HepG2 (cell line): ENCODE results near the gene PPP1R13B. TPM values are rescaled to one million over a fixed set of nuclear protein-coding genes. Genes with fewer than 3 reads are reported as not detected.

Experiments
- ATAC-seq: fragments of 200-7000 bp; cut with Tn5 transposase; 3 replicates; pipeline ENCODE4 v1.9.1; 2020; ENCODE audit warnings: mild to moderate bottlenecking, moderate library complexity
- BruUV-seq: library from RNA; stranded (reverse); fragments of 400-500 nt; replicated peaks from 2 replicates; lab custom pipeline; 2021; lab: Mats Ljungman, UMichigan
- CTCF ChIA-PET: fragments of 300-600 bp; formaldehyde crosslinking; extraction: SDS; loops from one replicate; lab custom pipeline; 2021; ENCODE audit warnings: low total read pairs, inconsistent platforms, low intra/inter-chr PET ratio; lab: Yijun Ruan, JAX
- POLR2A ChIA-PET: fragments of 350-600 bp; sonication (Branson Sonifier 250); formaldehyde crosslinking; loops from one replicate; lab custom pipeline; 2020; ENCODE audit warnings: antibody characterized with exemption, inconsistent platforms; lab: Yijun Ruan, JAX
- DNase-seq: peaks from one replicate; pipeline ENCODE4 v3.0.0-alpha.2; 2015; ENCODE audit warnings: low spot score
- FAIRE-seq: peaks from 3 replicates; lab custom pipeline; 2011; peaks lifted over from hg19 to GRCh38; lab: Jason Lieb, UNC
- H2AFZ ChIP-seq: one replicate; pipeline ENCODE4 v1.6.1; 2011; ENCODE audit warnings: low read length, inconsistent platforms
- H3K27ac ChIP-seq: fragments of 300-600 bp; 3 replicates; pipeline ENCODE4 v1.8.0; 2011; ENCODE audit warnings: mixed run types, mild to moderate bottlenecking, mixed read lengths, low read length, inconsistent platforms; ENCODE audit not compliant: insufficient read depth; ENCODE audit errors: extremely low read length
- H3K27me3 ChIP-seq, 2 experiments: fragments of 200-600 bp in 1 of 2; 2 replicates in 1 of 2; 3 replicates in 1 of 2; pipeline versions ENCODE4 v1.6.0 to v1.8.0; 2011; ENCODE audit warnings: low read length in 2 of 2, mild to moderate bottlenecking in 2 of 2, moderate library complexity in 2 of 2, inconsistent platforms in 1 of 2; ENCODE audit not compliant: insufficient read depth in 2 of 2, control insufficient read depth in 1 of 2
- H3K36me3 ChIP-seq, 2 experiments: fragments of 200-600 bp in 1 of 2; replicated peaks in 1 of 2; 2 replicates in 1 of 2; 3 replicates in 1 of 2; pipeline versions ENCODE4 v1.5.1 to v1.8.0; 2011; ENCODE audit warnings: low read length in 2 of 2, inconsistent platforms in 1 of 2; ENCODE audit not compliant: insufficient read depth in 2 of 2, control insufficient read depth in 1 of 2
- H3K4me1 ChIP-seq: 2 replicates; pipeline ENCODE4 v1.5.1; 2012; ENCODE audit warnings: low read length, inconsistent platforms; ENCODE audit not compliant: insufficient read depth
- H3K4me2 ChIP-seq: 2 replicates; pipeline ENCODE4 v1.6.0; 2011; ENCODE audit warnings: low read depth, low read length, inconsistent platforms
- H3K4me3 ChIP-seq, 3 experiments: fragments of 200-600 bp in 1 of 3; sonication (generic), shearing (Covaris generic) in 1 of 3; replicated peaks in 1 of 3; 2 replicates each; pipeline ENCODE4 v1.5.1; 2011 to 2016; ENCODE audit warnings: low read length in 3 of 3, inconsistent platforms in 2 of 3, low read depth in 2 of 3, mild to moderate bottlenecking in 2 of 3, control low read depth in 1 of 3, mixed read lengths in 1 of 3; ENCODE audit not compliant: insufficient read depth in 1 of 3
- H3K79me2 ChIP-seq: one replicate; pipeline ENCODE4 v1.6.1; 2011; ENCODE audit warnings: low read length, inconsistent platforms; ENCODE audit not compliant: insufficient read depth
- H3K9ac ChIP-seq: 2 replicates; pipeline ENCODE4 v1.6.0; 2011; ENCODE audit warnings: mild to moderate bottlenecking, low read depth, low read length, inconsistent platforms; ENCODE audit not compliant: insufficient read depth
- H3K9me3 ChIP-seq: 2 replicates; pipeline ENCODE4 v1.5.1; 2012; ENCODE audit warnings: mild to moderate bottlenecking, low read length
- H4K20me1 ChIP-seq: 2 replicates; pipeline ENCODE4 v1.6.0; 2011; ENCODE audit warnings: inconsistent platforms, mild to moderate bottlenecking, low read length, moderate library complexity; ENCODE audit not compliant: insufficient read depth
- CBX1 ChIP-seq: IDR thresholded peaks from one replicate; pipeline ENCODE4 v1.6.1; 2016; ENCODE audit warnings: antibody characterized with exemption, low read depth
- CENPX ChIP-seq: sonication (generic); formaldehyde crosslinking; IDR thresholded peaks from 2 replicates; pipeline ENCODE4 v1.9.0; 2021; ENCODE audit warnings: mild to moderate bottlenecking, missing genetic modification reagents, moderate library complexity
- EEA1 ChIP-seq: sonication (generic); formaldehyde crosslinking; IDR thresholded peaks from 2 replicates; pipeline ENCODE4 v1.5.1; 2020; ENCODE audit warnings: mild to moderate bottlenecking, missing genetic modification reagents, borderline replicate concordance
- FOXA1 ChIP-seq, 2 experiments: fragments of 450-650 bp in 1 of 2; sonication (generic) in 1 of 2; formaldehyde crosslinking in 1 of 2; IDR thresholded peaks; 2 replicates each; pipeline versions ENCODE4 v1.4.0 to v1.6.1; 2016 to 2020; ENCODE audit warnings: missing genetic modification reagents in 1 of 2
- JUND ChIP-seq: sonication (generic); formaldehyde crosslinking; IDR thresholded peaks from 2 replicates; pipeline ENCODE4 v1.8.0; 2022; ENCODE audit warnings: mild to moderate bottlenecking, missing genetic modification reagents
- POLR2A ChIP-seq, 2 experiments: IDR thresholded peaks; 2 replicates each; pipeline ENCODE4 v1.6.1; 2011; ENCODE audit warnings: low read depth in 2 of 2, low read length in 2 of 2, mild to moderate bottlenecking in 1 of 2, moderate library complexity in 1 of 2; ENCODE audit not compliant: insufficient read depth in 1 of 2
- RORA ChIP-seq: sonication (generic); formaldehyde crosslinking; IDR thresholded peaks from 2 replicates; pipeline ENCODE4 v1.5.0; 2020; ENCODE audit warnings: mild to moderate bottlenecking, missing genetic modification reagents, moderate library complexity
- ZBTB20 ChIP-seq: sonication (generic); formaldehyde crosslinking; IDR thresholded peaks from 2 replicates; pipeline ENCODE4 v1.8.1; 2023; ENCODE audit warnings: missing genetic modification reagents, low read depth, mild to moderate bottlenecking, borderline replicate concordance
- ZFP37 ChIP-seq: sonication (generic); formaldehyde crosslinking; IDR thresholded peaks from 2 replicates; pipeline ENCODE4 v1.4.0; 2020; ENCODE audit warnings: missing genetic modification reagents, borderline replicate concordance
- ZMAT5 ChIP-seq: sonication (generic); formaldehyde crosslinking; IDR thresholded peaks from 2 replicates; pipeline ENCODE4 v1.5.0; 2020; ENCODE audit warnings: mild to moderate bottlenecking, low read depth, missing genetic modification reagents, borderline replicate concordance
- ZNF33B ChIP-seq: sonication (generic); formaldehyde crosslinking; IDR thresholded peaks from 2 replicates; pipeline ENCODE4 v1.5.1; 2020; ENCODE audit warnings: mild to moderate bottlenecking, missing genetic modification reagents
- ZNF616 ChIP-seq: sonication (generic); formaldehyde crosslinking; IDR thresholded peaks from 2 replicates; pipeline ENCODE4 v1.5.0; 2020; ENCODE audit warnings: low read depth, mild to moderate bottlenecking, missing genetic modification reagents
- ZNF644 ChIP-seq: IDR thresholded peaks from 2 replicates; pipeline ENCODE4 v1.6.1; 2016; ENCODE audit warnings: low read depth
- WGBS: methylation state at CpG from one replicate; pipeline ENCODE4 v1.1.6; 2017; ENCODE audit warnings: low lambda C conversion rate; 5-methylcytosine and 5-hydroxymethylcytosine counted together
- in situ Hi-C: cut with HindIII; loops from 2 replicates; pipeline ENCODE4 v1.10.0; 2017; ENCODE audit warnings: low pct_unique_long_range_greater_than_20kb; ENCODE audit not compliant: extremely low pct_ligation_motif_present
- intact Hi-C: fragments of 100-400 bp; cut with micrococcal nuclease; formaldehyde crosslinking; loops from one replicate; pipeline ENCODE4 v1.10.0; 2022; ENCODE audit not compliant: unreplicated experiment
- polyA plus RNA-seq, 8 experiments: library from polyadenylated mRNA; depleted of rRNA in 3 of 8; stranded (reverse) in 7 of 8; unstranded in 1 of 8; fragments of >200 nt; fragmentation: Illumina TruSeq in 4 of 8; extraction: Trizol in 4 of 8; gene quantifications; 2 replicates each; pipeline versions ENCODE4 v1.2.1 to v1.2.3, GENCODE V29; 2011 to 2016; ENCODE audit warnings: low read depth in 4 of 8, missing spikeins in 1 of 8, mixed read lengths in 1 of 8; ENCODE audit not compliant: insufficient read depth in 1 of 8
- total RNA-seq, 5 experiments: library from RNA; depleted of rRNA; stranded (reverse); fragments of >200 nt; fragmentation: Illumina TruSeq; extraction: Trizol; gene quantifications; 2 replicates each; pipeline ENCODE4 v1.2.3, GENCODE V29; 2016; ENCODE audit warnings: low read depth in 1 of 5

Gene PPP1R13B
- total and polyA plus RNA-seq, 2 of the 13 experiments (the other 11 are each of a cell fraction or from before 2014, with no cell fraction given), result 4.6 to 9.4 TPM

- Histone ChIP-seq H3K9ac (no peak overlapping the region), H3K4me2 (no peak overlapping the region), H3K79me2 (no peaks in the 10 kb centered on the region), H2AFZ (no peak overlapping the region), H3K27ac (no peak overlapping the region), H3K27me3 (no peaks in the 10 kb centered on the region), H4K20me1 (no peaks in the 10 kb centered on the region), H3K4me1 (no peaks in the 10 kb centered on the region), H3K36me3 (peaks cover 14 to 62% of the 10 kb centered on the region in 2 experiments), H3K4me3 (no peak overlapping the region), H3K9me3 (no peaks in the 10 kb centered on the region)
- ChIA-PET POLR2A (no interaction called here), CTCF (no interaction called here)
- FAIRE-seq (no peak), DNase-seq (no peak), ATAC-seq (no peak)
- BruUV-seq, result no TSS peak
- intact Hi-C loops (no loop called here), in situ Hi-C loops (no loop called here)
- 98% methylated on average over 12 of the region's 12 CpGs for WGBS
- TF ChIP-seq ZFP37 (CRISPR knock-in tag), result no peak
- no peak for TF ChIP-seq RORA (CRISPR knock-in tag)
- no peak for TF ChIP-seq ZMAT5 (CRISPR knock-in tag)
- no peak for TF ChIP-seq ZNF644 (CRISPR knock-in tag)
- TF ChIP-seq ZNF33B, result no peak
- no peak for TF ChIP-seq JUND (CRISPR knock-in tag)
- TF ChIP-seq ZNF616 (CRISPR knock-in tag), result no peak
- TF ChIP-seq ZBTB20 (CRISPR knock-in tag), result no peak
- TF ChIP-seq FOXA1 (IDR thresholded peaks at IDR 0.05), result no peak
- TF ChIP-seq FOXA1 (CRISPR knock-in tag; IDR thresholded peaks at IDR 0.05), result no peak
- TF ChIP-seq POLR2A (IDR thresholded peaks at IDR 0.05; ENCODE audit: insufficient read depth in 1 of 2, low read depth in 2 of 2, low read length in 2 of 2), result no peak
- no peak for TF ChIP-seq CBX1
- TF ChIP-seq EEA1 (CRISPR knock-in tag), result no peak
- no peak for TF ChIP-seq CENPX
These were observed 154.5 kb downstream of the PPP1R13B start for GRCh38 chr14:103692871-103693270.
